Ovary (tissue), 3 donors: ENCODE measurements around the gene GAS2L2.

Experiments used
- CTCF ChIP-seq, 3 donors: fragments of 450-650 bp in 2 of 3; fragments of 200-600 bp in 1 of 3; IDR thresholded peaks; one replicate each; pipeline versions ENCODE4 v1.5.1 to v1.8.0; 2016 to 2022; ENCODE audit warnings: antibody characterized with exemption in 3 of 3, mild to moderate bottlenecking in 1 of 3
- EP300 ChIP-seq: sonication (generic); formaldehyde crosslinking; IDR thresholded peaks from one replicate; pipeline ENCODE4 v1.6.1; 2017; ENCODE audit warnings: antibody characterized with exemption
- POLR2A ChIP-seq: fragments of 450-650 bp; IDR thresholded peaks from one replicate; pipeline ENCODE4 v1.6.1; 2017; ENCODE audit warnings: antibody characterized with exemption, mild to moderate bottlenecking, moderate library complexity
- donor health status: DM: no; HTN: no; CAD: no.

DNA sequence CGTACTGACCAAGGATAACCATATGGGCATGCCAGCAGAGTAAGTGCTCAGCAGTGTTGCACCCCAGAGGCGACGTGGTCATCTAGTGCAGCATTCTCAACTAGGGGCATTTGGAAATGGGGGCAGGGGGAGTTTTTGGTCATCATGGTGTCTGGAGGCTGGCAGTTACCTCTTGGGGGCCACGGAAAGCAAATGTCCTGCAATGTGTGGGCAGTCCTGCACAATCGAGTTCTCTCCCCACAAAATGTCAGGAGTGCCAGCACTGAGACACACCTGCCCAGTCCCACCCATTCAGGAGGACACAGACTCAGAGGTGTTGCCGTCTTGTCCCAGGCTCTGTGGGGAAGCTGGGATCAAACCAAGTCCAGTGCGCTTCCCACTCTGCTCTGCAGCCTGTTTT lies 18.6 kb downstream of the GAS2L2 start:
- TF ChIP-seq CTCF (IDR thresholded peaks at IDR 0.05) = no peak
- TF ChIP-seq POLR2A = no peak
- no peak for TF ChIP-seq EP300
